IPS-15b (cell line): Measurements from ENCODE around the gene DENND4B.
"Not testable (repeated sequence)": the region's sequence is repeated elsewhere in the genome, so short reads cannot be mapped to it uniquely, and the experiment has no call there.

Experiments
- H3K27me3 ChIP-seq: one replicate; pipeline ENCODE4 v1.6.1; 2013; ENCODE audit warnings: low read length; ENCODE audit not compliant: control insufficient read depth, insufficient read depth
- H3K36me3 ChIP-seq: one replicate; pipeline ENCODE4 v1.6.1; 2013; ENCODE audit warnings: low read length; ENCODE audit not compliant: control insufficient read depth, insufficient read depth
- H3K4me1 ChIP-seq: one replicate; pipeline ENCODE4 v1.6.1; 2013; ENCODE audit warnings: mild to moderate bottlenecking, low read length; ENCODE audit not compliant: control insufficient read depth, insufficient read depth
- H3K4me3 ChIP-seq: one replicate; pipeline ENCODE4 v1.5.1; 2013; ENCODE audit warnings: low read depth, low read length
- H3K9ac ChIP-seq: one replicate; pipeline ENCODE4 v1.6.1; 2013; ENCODE audit warnings: low read depth, mild to moderate bottlenecking, low read length
- H3K9me3 ChIP-seq: one replicate; pipeline ENCODE4 v1.6.1; 2013; ENCODE audit warnings: mild to moderate bottlenecking, low read length; ENCODE audit not compliant: control insufficient read depth, insufficient read depth

DENND4B gene

DNA sequence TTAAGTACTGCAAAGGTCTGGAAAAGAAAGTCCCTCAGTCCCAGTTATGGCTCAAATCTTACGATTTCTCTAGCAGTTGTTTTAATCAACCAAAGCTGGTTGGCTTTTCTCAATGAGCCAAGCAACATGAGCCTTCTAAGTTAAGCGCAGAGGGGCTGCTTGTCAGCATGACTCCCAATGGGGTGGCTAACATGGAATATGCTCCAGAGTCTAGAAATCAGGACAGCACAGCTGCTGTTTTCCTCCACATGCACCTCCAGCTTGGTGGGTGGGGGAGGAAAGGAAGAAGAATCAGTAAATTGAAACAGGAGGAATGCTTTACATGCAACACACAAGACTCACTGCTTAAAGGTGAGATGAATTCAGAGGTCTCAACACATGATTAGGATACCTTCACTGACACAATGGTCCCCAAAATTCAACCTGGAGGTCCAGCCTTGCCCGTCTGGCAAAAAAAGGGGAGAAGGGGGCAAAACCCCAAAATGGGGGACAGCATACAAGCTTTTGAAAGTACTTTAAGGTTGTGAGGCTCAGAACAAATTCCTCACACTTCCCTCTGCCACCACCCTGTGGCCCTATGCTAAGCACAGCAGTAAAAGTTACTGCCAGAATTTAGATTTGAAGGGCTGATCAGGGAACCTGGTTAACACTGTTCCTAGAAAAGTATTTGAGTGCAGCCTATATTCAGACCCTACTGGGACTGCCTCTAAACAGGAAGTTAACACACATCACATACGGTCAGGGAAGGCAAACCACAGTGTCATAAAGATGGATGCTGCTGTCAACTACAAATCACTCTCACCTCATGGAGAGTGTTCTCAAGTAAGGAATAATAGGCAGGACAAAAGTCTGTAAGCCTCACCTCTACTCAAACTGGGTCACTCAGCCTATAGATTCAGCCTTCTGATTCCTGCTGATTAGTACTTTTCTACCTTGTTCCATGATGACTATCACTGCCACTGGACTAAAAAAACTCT is 26.4 kb downstream of the DENND4B start:
- Histone ChIP-seq H3K27me3 (no peaks in the 10 kb centered on the region), H3K9ac (peak overlapping the region; percentile 42), H3K36me3 (peaks cover 4% of the 10 kb centered on the region), H3K4me3 (peak overlapping the region; percentile 15), H3K9me3 (no peaks in the 10 kb centered on the region), H3K4me1 (peaks cover 23% of the 10 kb centered on the region)

- Histone ChIP-seq H3K9ac (no peak overlapping the region), H3K9me3 (no peaks in the 10 kb centered on the region), H3K4me1 (peaks cover 18% of the 10 kb centered on the region), H3K27me3 (no peaks in the 10 kb centered on the region), H3K4me3 (no peak overlapping the region), H3K36me3 (peaks cover 4% of the 10 kb centered on the region)
These were observed 30.2 kb downstream of the DENND4B start for GRCh38 chr1:153916297-153916696.

- Histone ChIP-seq H3K36me3 (peaks cover 4% of the 10 kb centered on the region), H3K4me3 (no peak overlapping the region), H3K4me1 (no peaks in the 10 kb centered on the region), H3K9ac (no peak overlapping the region), H3K27me3 (no peaks in the 10 kb centered on the region), H3K9me3 (no peaks in the 10 kb centered on the region)
These were observed 34.2 kb downstream of the DENND4B start for GRCh38 chr1:153912349-153912748.

- not testable (repeated sequence) for H3K4me3 ChIP-seq, H3K9ac ChIP-seq, H3K27me3 ChIP-seq, H3K9me3 ChIP-seq, H3K36me3 ChIP-seq, H3K4me1 ChIP-seq
These were observed 36.0 kb downstream of the DENND4B start for GRCh38 chr1:153910560-153910959.

DNA sequence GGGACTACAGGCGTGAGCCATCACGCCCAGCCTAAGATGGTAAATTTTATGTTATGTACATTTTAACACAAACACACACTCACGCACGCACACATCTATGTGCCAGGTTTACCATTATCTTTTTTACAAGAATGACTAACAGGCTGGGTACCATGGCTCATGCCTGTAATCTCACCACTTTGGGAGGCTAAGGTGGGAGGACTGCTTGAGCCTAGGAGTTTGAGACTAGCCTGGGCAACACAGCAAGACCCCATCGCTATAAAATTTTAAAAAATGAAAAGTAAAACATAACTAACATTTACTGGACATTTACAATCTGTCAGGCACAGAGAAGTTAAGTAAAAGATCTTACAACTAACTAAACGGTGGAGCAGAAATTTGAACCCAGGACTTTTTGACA is 38.4 kb downstream of the DENND4B start:
- no peak overlapping the region for H3K9ac ChIP-seq
- H3K36me3 ChIP-seq: no peaks in the 10 kb centered on the region
- H3K9me3 ChIP-seq: no peaks in the 10 kb centered on the region

DNA sequence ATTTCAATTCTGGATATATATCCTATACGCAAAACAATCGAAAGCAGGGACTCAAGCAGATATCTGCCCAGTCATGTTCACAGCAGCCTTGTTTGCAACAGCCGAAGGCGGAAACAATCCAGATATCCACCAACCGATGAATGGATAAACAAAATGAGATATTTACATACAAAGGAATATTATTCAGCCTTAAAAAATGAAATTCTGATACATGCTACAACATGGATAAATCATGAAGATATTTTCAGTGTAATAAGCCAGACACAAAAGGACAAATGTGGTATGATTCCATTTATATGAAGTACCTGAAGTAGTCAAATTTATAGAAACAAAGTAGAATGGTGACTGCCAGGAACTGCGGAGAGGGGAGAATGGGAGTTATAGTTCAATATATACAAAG is 39.4 kb downstream of the DENND4B start:
- H3K4me3 ChIP-seq: no peak overlapping the region
- no peaks in the 10 kb centered on the region for H3K27me3 ChIP-seq
- no peaks in the 10 kb centered on the region for H3K4me1 ChIP-seq
- no peak overlapping the region for H3K9ac ChIP-seq
- H3K36me3 ChIP-seq: no peaks in the 10 kb centered on the region
- no peaks in the 10 kb centered on the region for H3K9me3 ChIP-seq

More for the DNA sequence above, 38.4 kb downstream of the DENND4B start:
- H3K4me3 ChIP-seq: no peak overlapping the region
- no peaks in the 10 kb centered on the region for H3K27me3 ChIP-seq
- H3K4me1 ChIP-seq: no peaks in the 10 kb centered on the region

DNA sequence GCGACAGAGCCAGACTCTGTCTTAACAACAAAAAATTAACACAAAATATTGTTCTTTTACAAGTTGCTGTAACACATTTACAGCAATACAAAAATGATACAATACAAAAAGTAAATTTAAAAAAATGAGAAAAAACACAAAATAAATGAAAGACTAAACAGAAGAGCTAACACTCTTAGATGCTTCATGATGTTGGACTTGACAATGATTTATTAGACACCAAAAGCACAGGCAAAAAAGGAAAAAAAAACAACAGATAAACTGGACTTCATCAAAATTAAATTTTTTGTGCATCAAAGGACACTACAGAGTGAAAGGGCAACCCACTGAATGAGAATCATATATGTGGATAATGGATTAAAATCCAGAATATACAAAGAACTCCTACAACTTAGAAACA is 40.1 kb downstream of the DENND4B start:
- no peaks in the 10 kb centered on the region for H3K36me3 ChIP-seq
- no peaks in the 10 kb centered on the region for H3K27me3 ChIP-seq
- H3K9me3 ChIP-seq: no peaks in the 10 kb centered on the region
- H3K9ac ChIP-seq: no peak overlapping the region
- H3K4me3 ChIP-seq: no peak overlapping the region
- no peaks in the 10 kb centered on the region for H3K4me1 ChIP-seq

GRCh38 chr1:153905908-153906307 is 40.6 kb downstream of the DENND4B start:
- H3K4me1 ChIP-seq, H3K27me3 ChIP-seq, H3K4me3 ChIP-seq, H3K9ac ChIP-seq, H3K36me3 ChIP-seq, H3K9me3 ChIP-seq: not testable (repeated sequence)

- H3K27me3 ChIP-seq: no peaks in the 10 kb centered on the region
- H3K4me1 ChIP-seq: no peaks in the 10 kb centered on the region
- H3K36me3 ChIP-seq: no peaks in the 10 kb centered on the region
- H3K9ac ChIP-seq: no peak overlapping the region
- no peak overlapping the region for H3K4me3 ChIP-seq
- H3K9me3 ChIP-seq: no peaks in the 10 kb centered on the region
These were observed 42.6 kb downstream of the DENND4B start for GRCh38 chr1:153903841-153904455.

GRCh38 chr1:153899509-153899908 is 47.0 kb downstream of the DENND4B start:
- Histone ChIP-seq H3K4me3 (no peak overlapping the region), H3K4me1 (no peaks in the 10 kb centered on the region), H3K9ac (no peak overlapping the region), H3K9me3 (no peaks in the 10 kb centered on the region), H3K27me3 (no peaks in the 10 kb centered on the region), H3K36me3 (no peaks in the 10 kb centered on the region)

- H3K9ac ChIP-seq, H3K4me1 ChIP-seq, H3K27me3 ChIP-seq, H3K36me3 ChIP-seq, H3K4me3 ChIP-seq, H3K9me3 ChIP-seq: not testable (repeated sequence)
These were observed 50.7 kb downstream of the DENND4B start for GRCh38 chr1:153895866-153896265.

- H3K4me1 ChIP-seq, H3K9me3 ChIP-seq, H3K9ac ChIP-seq, H3K4me3 ChIP-seq, H3K36me3 ChIP-seq, H3K27me3 ChIP-seq: not testable (repeated sequence)
These were observed 55.5 kb downstream of the DENND4B start for GRCh38 chr1:153891042-153891441.
